Lower leg skin (tissue), 3 donors: ENCODE results near the gene CENATAC.

ENCODE experiments used
- POLR2A ChIP-seq, 2 donors: fragments of 450-650 bp; IDR thresholded peaks; one replicate each; pipeline ENCODE4 v1.6.1; 2016 to 2017; ENCODE audit warnings: antibody characterized with exemption in 2 of 2, mild to moderate bottlenecking in 1 of 2, moderate library complexity in 1 of 2
- TF ChIP-seq, protein P1 (sequence below), 3 donors: fragments of 450-650 bp; IDR thresholded peaks; one replicate each; pipeline ENCODE4 v1.5.1; 2016; ENCODE audit warnings: antibody characterized with exemption in 3 of 3, mild to moderate bottlenecking in 3 of 3, moderate library complexity in 2 of 3

DNA sequence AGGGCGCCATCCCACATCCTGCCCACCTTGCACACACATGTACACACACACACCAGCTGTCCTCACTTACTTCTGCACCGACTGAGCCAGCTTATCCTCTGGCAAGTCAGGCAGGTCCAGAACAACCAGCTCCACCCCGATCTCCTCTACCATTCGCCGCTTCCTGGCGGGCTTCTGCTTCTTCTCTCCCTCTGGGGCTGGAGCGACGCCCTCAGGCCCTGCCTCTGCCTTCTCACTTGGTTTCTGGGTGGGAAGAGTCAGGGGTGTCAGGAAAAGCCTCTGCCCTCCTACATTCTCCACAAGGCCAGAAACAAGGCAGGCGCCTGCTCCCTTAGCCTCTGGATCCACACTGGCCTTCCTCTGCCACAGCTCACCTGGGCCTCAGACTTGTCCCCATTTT lies 50.7 kb downstream of the CENATAC start:
- TF ChIP-seq, protein P1, sequence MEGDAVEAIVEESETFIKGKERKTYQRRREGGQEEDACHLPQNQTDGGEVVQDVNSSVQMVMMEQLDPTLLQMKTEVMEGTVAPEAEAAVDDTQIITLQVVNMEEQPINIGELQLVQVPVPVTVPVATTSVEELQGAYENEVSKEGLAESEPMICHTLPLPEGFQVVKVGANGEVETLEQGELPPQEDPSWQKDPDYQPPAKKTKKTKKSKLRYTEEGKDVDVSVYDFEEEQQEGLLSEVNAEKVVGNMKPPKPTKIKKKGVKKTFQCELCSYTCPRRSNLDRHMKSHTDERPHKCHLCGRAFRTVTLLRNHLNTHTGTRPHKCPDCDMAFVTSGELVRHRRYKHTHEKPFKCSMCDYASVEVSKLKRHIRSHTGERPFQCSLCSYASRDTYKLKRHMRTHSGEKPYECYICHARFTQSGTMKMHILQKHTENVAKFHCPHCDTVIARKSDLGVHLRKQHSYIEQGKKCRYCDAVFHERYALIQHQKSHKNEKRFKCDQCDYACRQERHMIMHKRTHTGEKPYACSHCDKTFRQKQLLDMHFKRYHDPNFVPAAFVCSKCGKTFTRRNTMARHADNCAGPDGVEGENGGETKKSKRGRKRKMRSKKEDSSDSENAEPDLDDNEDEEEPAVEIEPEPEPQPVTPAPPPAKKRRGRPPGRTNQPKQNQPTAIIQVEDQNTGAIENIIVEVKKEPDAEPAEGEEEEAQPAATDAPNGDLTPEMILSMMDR (IDR thresholded peaks at IDR 0.05) = no peak
- no peak for TF ChIP-seq POLR2A (IDR thresholded peaks at IDR 0.05)
